Dendritic cell treated with granulocyte-macrophage colony-stimulating factor and Interleukin-4, amounts not matched to agents 40 ng/mL and 50 ng/mL, for 4 days (primary cell): ENCODE results near the gene GALNT7.

ENCODE experiments used
- H3K27ac Mint-ChIP-seq: one replicate; pipeline ENCODE4 v1.8.0; 2022; ENCODE audit warnings: mild to moderate bottlenecking, mixed read lengths
- H3K27me3 Mint-ChIP-seq: one replicate; pipeline ENCODE4 v1.8.0; 2022; ENCODE audit warnings: mild to moderate bottlenecking, mixed read lengths
- H3K36me3 Mint-ChIP-seq: one replicate; pipeline ENCODE4 v1.8.0; 2022; ENCODE audit warnings: low read depth, mixed read lengths
- H3K4me1 Mint-ChIP-seq: one replicate; pipeline ENCODE4 v1.8.0; 2022; ENCODE audit warnings: low read depth, mixed read lengths
- H3K4me3 Mint-ChIP-seq: one replicate; pipeline ENCODE4 v1.8.0; 2022; ENCODE audit warnings: mild to moderate bottlenecking, moderate library complexity, mixed read lengths
- H3K9me3 Mint-ChIP-seq: one replicate; pipeline ENCODE4 v1.8.0; 2022; ENCODE audit warnings: mixed read lengths
- intact Hi-C: fragments of 100-400 bp; cut with micrococcal nuclease; formaldehyde crosslinking; loops from one replicate; pipeline ENCODE4 v1.15.0; 2022

GALNT7 gene

GRCh38 chr4:173280998-173281397 lies 112.4 kb downstream of the GALNT7 start:
- peaks cover 43% of the 10 kb centered on the region for H3K4me1 Mint-ChIP-seq
- H3K9me3 Mint-ChIP-seq = no peaks in the 10 kb centered on the region
- peak overlapping the region; percentile 68 for H3K4me3 Mint-ChIP-seq
- intact Hi-C loops = no loop called here
- peaks cover 10% of the 10 kb centered on the region for H3K36me3 Mint-ChIP-seq
- H3K27me3 Mint-ChIP-seq = no peaks in the 10 kb centered on the region
- H3K27ac Mint-ChIP-seq = peak overlapping the region; percentile 88

DNA sequence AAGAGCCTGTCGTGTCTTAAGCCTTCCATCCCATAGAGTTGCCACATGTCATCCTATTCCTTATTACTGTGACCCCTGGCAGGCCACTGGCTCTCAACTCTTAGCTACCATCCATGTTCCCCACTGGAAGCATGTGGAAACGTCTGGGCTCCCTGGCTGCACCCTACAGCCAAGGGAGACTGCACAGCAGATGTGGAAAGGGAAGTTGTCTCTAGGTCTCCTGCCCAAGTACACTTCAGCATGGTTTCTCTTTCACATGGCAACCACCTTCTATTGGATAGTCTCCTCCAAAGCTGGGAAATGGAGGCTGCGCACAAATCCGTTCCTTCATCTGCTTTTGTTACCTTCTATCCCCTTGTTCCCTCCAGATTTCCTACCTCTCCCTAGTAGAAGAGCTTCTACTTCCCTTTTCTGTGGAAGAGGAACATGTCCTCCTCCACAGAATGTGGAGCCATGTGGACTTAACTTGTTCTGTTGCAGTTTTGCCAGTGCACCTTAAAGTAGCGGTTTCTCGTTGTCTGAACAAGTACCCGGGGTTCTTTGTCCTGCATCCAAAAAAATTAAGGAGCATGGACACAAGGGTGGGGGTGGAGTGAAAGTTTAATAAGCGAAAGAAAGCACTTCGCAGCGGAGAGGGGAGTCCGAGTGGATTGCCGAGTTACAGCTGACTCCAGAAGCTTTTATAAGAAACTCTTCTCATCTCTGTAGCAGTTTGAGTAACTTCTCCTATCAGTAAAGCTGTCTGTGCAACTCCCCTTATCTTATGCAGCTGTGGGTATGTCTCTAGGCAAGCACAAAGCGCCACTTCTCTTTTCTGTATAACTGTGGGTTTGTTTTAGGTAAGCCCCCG lies 113.0 kb downstream of the GALNT7 start:
- intact Hi-C loops = no loop called here
- no peaks in the 10 kb centered on the region for H3K27me3 Mint-ChIP-seq
- peaks cover 43% of the 10 kb centered on the region for H3K4me1 Mint-ChIP-seq
- H3K27ac Mint-ChIP-seq = peak overlapping the region; percentile 88
- H3K36me3 Mint-ChIP-seq = peaks cover 14% of the 10 kb centered on the region
- H3K4me3 Mint-ChIP-seq = peak overlapping the region; percentile 68
- H3K9me3 Mint-ChIP-seq = peaks cover 3% of the 10 kb centered on the region

GRCh38 chr4:173282256-173282562 lies 113.6 kb downstream of the GALNT7 start:
- H3K36me3 Mint-ChIP-seq = peaks cover 17% of the 10 kb centered on the region
- peaks cover 9% of the 10 kb centered on the region for H3K9me3 Mint-ChIP-seq
- H3K4me3 Mint-ChIP-seq = peak overlapping the region; percentile 68
- H3K27ac Mint-ChIP-seq = peak overlapping the region; percentile 88
- intact Hi-C loops = no loop called here
- no peaks in the 10 kb centered on the region for H3K27me3 Mint-ChIP-seq
- H3K4me1 Mint-ChIP-seq = peaks cover 41% of the 10 kb centered on the region

GRCh38 chr4:173282626-173283025 lies 114.0 kb downstream of the GALNT7 start:
- H3K9me3 Mint-ChIP-seq = peaks cover 13% of the 10 kb centered on the region
- H3K27me3 Mint-ChIP-seq = no peaks in the 10 kb centered on the region
- H3K27ac Mint-ChIP-seq = peak overlapping the region; percentile 88
- peaks cover 20% of the 10 kb centered on the region for H3K36me3 Mint-ChIP-seq
- H3K4me3 Mint-ChIP-seq = peak overlapping the region; percentile 68
- H3K4me1 Mint-ChIP-seq = peaks cover 36% of the 10 kb centered on the region
- intact Hi-C loops = no loop called here

DNA sequence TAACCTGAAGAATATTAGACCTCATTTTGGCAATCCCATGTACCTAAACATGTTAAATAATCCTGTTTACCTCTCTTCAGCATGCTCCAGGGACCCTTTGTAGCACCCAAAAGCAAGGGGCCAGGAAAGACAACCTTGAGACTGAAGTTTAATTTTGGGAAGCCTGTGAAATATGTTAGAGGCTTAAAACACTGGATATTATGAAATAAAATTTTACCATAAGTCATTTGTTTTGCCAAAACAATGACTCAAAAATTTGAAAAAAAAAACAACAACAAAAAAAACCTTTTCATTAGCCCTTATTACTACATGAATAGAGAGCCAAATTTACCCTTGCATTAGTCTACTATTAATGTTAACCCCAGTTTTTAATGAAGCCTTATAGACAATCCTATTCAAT lies 115.9 kb downstream of the GALNT7 start:
- H3K27me3 Mint-ChIP-seq = no peaks in the 10 kb centered on the region
- peaks cover 13% of the 10 kb centered on the region for H3K9me3 Mint-ChIP-seq
- peaks cover 20% of the 10 kb centered on the region for H3K36me3 Mint-ChIP-seq
- intact Hi-C loops = no loop called here
- H3K4me3 Mint-ChIP-seq = no peak overlapping the region
- no peak overlapping the region for H3K27ac Mint-ChIP-seq
- peaks cover 40% of the 10 kb centered on the region for H3K4me1 Mint-ChIP-seq

GRCh38 chr4:173287486-173287885 lies 118.9 kb downstream of the GALNT7 start:
- intact Hi-C loops = no loop called here
- no peaks in the 10 kb centered on the region for H3K27me3 Mint-ChIP-seq
- peaks cover 20% of the 10 kb centered on the region for H3K36me3 Mint-ChIP-seq
- no peak overlapping the region for H3K27ac Mint-ChIP-seq
- H3K9me3 Mint-ChIP-seq = peaks cover 13% of the 10 kb centered on the region
- H3K4me1 Mint-ChIP-seq = peaks cover 25% of the 10 kb centered on the region
- no peak overlapping the region for H3K4me3 Mint-ChIP-seq

GRCh38 chr4:173288296-173288695 lies 119.7 kb downstream of the GALNT7 start:
- intact Hi-C loops = no loop called here
- no peaks in the 10 kb centered on the region for H3K27me3 Mint-ChIP-seq
- peaks cover 20% of the 10 kb centered on the region for H3K36me3 Mint-ChIP-seq
- peaks cover 17% of the 10 kb centered on the region for H3K4me1 Mint-ChIP-seq
- no peak overlapping the region for H3K4me3 Mint-ChIP-seq
- H3K9me3 Mint-ChIP-seq = peaks cover 13% of the 10 kb centered on the region
- no peak overlapping the region for H3K27ac Mint-ChIP-seq

DNA sequence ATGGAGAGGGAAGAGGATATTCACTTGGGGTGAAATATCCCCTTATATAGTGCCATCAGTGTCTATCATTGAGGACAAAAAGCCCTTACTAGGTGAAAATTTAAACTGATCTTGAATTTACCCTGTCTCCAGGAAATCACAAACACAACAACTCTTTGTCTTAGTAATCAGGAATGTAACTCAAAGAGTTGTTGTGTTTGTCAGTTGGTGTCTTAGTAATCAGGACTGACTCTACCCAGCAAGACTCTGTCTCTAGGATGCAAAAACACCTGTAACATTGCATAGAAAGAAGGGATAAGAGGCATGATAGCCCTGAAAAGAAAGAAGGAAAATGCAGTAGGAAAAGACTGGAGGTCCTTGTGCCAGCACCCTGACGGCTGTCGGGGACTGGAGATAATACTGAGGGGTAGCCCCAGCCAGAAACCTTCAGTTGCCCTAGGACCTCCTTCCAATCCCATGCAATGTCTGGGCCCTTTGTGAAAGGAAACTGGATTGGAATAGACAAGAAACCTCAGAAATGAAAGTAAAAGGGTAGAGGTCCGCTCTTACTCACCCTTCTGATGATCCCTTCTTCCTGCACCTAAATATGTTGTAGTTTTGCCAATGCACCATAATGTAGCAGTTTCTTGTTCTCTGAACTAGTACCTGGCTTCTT lies 120.2 kb downstream of the GALNT7 start:
- peaks cover 20% of the 10 kb centered on the region for H3K36me3 Mint-ChIP-seq
- intact Hi-C loops = no loop called here

DNA sequence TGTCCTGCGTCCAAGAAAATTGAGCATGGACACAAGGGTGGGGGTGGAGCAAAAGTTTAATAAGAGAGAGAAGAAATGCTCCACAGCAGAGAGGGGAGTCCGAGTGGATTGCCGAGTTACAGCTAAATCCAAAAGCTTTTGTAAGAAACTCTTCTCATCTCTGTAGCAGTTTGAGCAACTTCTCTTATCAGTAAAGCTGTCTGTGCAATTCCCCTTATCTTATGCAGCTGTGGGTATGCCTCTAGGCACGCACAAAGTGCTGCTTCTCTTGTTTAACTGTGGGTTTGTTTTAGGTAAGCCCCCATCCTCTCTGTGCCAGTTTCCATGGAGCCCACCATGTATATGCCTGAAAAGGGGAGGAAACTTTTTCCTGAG lies 120.7 kb downstream of the GALNT7 start:
- Mint-ChIP-seq H3K27ac (no peak overlapping the region), H3K4me1 (peaks cover 17% of the 10 kb centered on the region), H3K4me3 (no peak overlapping the region), H3K36me3 (peaks cover 20% of the 10 kb centered on the region), H3K9me3 (peaks cover 13% of the 10 kb centered on the region), H3K27me3 (no peaks in the 10 kb centered on the region)
- intact Hi-C loops = no loop called here

More for the DNA sequence above, 120.2 kb downstream of the GALNT7 start:
- H3K27me3 Mint-ChIP-seq = no peaks in the 10 kb centered on the region
- no peak overlapping the region for H3K27ac Mint-ChIP-seq
- H3K4me3 Mint-ChIP-seq = no peak overlapping the region
- H3K9me3 Mint-ChIP-seq = peaks cover 13% of the 10 kb centered on the region
- H3K4me1 Mint-ChIP-seq = peaks cover 17% of the 10 kb centered on the region

- intact Hi-C loops = no loop called here
- Mint-ChIP-seq H3K36me3 (peaks cover 6% of the 10 kb centered on the region), H3K4me3 (no peak overlapping the region), H3K9me3 (peaks cover 8% of the 10 kb centered on the region), H3K27ac (no peak overlapping the region), H3K27me3 (no peaks in the 10 kb centered on the region), H3K4me1 (peaks cover 17% of the 10 kb centered on the region)
Observed at GRCh38 chr4:173291899-173292298, 123.3 kb downstream of the GALNT7 start.

- peaks cover 9% of the 10 kb centered on the region for H3K36me3 Mint-ChIP-seq
- no peaks in the 10 kb centered on the region for H3K9me3 Mint-ChIP-seq
- no peak overlapping the region for H3K4me3 Mint-ChIP-seq
- no peak overlapping the region for H3K27ac Mint-ChIP-seq
- no peaks in the 10 kb centered on the region for H3K27me3 Mint-ChIP-seq
- peaks cover 11% of the 10 kb centered on the region for H3K4me1 Mint-ChIP-seq
- intact Hi-C loops = no loop called here
Observed at GRCh38 chr4:173293663-173294062, 125.1 kb downstream of the GALNT7 start.

- Mint-ChIP-seq H3K27ac (no peak overlapping the region), H3K27me3 (no peaks in the 10 kb centered on the region), H3K9me3 (no peaks in the 10 kb centered on the region), H3K36me3 (peaks cover 15% of the 10 kb centered on the region), H3K4me1 (peaks cover 4% of the 10 kb centered on the region), H3K4me3 (no peak overlapping the region)
- intact Hi-C loops = no loop called here
Observed at GRCh38 chr4:173294444-173294843, 125.8 kb downstream of the GALNT7 start.

DNA sequence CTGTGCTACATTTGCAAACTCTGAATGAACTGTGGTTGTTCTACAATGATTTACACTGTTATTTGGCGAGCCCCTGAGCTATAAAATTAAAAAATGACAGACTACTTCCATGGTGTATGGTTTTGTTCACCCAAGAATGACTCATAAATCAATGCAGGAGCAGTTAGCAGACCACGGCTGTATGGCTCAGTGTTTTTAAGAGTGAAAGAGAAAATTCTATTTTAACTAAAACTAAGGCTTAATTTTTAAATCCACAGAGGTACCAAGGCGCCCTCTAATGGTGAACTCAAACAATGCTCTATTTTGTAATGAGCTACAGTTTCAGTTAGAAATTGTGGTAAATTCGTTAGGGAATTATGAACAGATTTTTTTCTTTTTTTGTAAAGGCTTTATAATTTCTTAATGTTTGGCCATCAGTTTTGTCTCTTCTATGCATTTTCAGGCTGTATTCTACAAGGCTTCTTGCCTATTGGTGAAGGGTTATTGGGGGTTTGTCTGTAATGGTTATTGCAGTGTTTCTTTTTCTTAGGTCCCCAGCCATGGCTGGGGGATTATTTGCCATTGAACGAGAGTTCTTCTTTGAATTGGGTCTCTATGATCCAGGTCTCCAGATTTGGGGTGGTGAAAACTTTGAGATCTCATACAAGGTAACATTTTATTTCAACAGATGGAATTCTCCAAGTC lies 133.0 kb downstream of the GALNT7 start:
- intact Hi-C loops = loop anchor here (1.0 to 2.0 kb wide), 2 partner anchors 277 to 288 kb away; no protein-coding TSS in a partner anchor
- Mint-ChIP-seq H3K4me1 (no peaks in the 10 kb centered on the region), H3K27ac (no peak overlapping the region), H3K9me3 (no peaks in the 10 kb centered on the region), H3K27me3 (no peaks in the 10 kb centered on the region), H3K4me3 (no peak overlapping the region), H3K36me3 (peaks cover 36% of the 10 kb centered on the region)

GRCh38 chr4:173307778-173308177 lies 139.2 kb downstream of the GALNT7 start:
- H3K4me3 Mint-ChIP-seq = no peak overlapping the region
- no peaks in the 10 kb centered on the region for H3K27me3 Mint-ChIP-seq
- peaks cover 9% of the 10 kb centered on the region for H3K4me1 Mint-ChIP-seq
- H3K9me3 Mint-ChIP-seq = no peaks in the 10 kb centered on the region
- intact Hi-C loops = no loop called here
- H3K27ac Mint-ChIP-seq = no peak overlapping the region
- H3K36me3 Mint-ChIP-seq = peaks cover 32% of the 10 kb centered on the region
